GM18870 (cell line): ENCODE results near the gene OR4D10.

ENCODE experiments used
- ATAC-seq: cut with Tn5 transposase; IDR thresholded peaks from one replicate; pipeline ENCODE4 v1.9.1; 2021; ENCODE audit warnings: moderate library complexity; ENCODE audit not compliant: unreplicated experiment

Gene OR4D10

DNA sequence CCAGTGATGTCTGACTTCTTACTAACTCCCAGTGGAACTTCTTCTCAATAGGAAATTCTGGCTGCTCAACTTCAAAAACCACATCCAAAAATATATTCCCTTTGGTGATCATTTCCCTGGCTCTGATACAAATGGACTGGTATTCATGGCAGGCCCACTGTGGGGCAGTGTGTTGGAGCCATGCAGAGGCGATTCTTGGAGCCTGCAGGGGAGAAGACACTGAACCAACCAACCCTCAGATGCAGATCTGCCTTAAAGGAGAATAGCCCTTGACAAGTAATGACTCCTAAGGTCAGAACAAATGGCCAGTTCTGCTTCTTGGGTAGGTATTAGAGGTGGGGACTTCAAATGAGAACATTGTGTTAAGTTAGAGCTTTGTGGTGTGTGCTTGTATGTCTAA is 50.4 kb downstream of the OR4D10 start:
- no peak for ATAC-seq

DNA sequence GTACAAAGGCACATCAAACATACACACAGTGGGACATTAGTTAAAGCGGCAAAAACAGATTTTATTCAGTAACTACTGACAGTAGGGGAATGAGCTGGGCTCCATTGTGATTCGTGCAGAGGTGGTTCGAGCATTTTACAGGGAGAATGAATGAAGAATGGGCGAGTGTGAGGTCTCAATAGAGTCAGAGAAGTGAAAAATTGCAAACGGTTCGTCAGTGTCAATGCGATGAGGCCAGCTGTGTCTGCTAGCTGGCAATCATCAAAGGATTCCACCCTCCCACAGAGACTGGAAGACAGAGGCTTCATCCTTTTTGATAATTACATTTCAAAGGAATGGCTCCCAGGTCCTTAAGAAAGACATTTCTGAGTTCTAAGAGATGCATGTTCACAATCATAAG is 55.6 kb downstream of the OR4D10 start:
- ATAC-seq: no peak
